Endothelial cell of umbilical vein (primary cell): ENCODE measurements around the gene PRDM1.

ENCODE experiments used
- CTCF ChIP-seq, 2 donors: IDR thresholded peaks; 1 replicate in 1 of 2; 2 replicates in 1 of 2; pipeline ENCODE4 v1.5.1; 2011; ENCODE audit warnings: low read length in 2 of 2, mild to moderate bottlenecking in 2 of 2, moderate library complexity in 2 of 2, control low read depth in 1 of 2, inconsistent platforms in 1 of 2, low read depth in 1 of 2; ENCODE audit not compliant: insufficient read depth in 1 of 2; ENCODE audit errors: extremely low read depth in 1 of 2
- EZH2 ChIP-seq: IDR thresholded peaks from 2 replicates; pipeline ENCODE4 v1.6.1; 2012; ENCODE audit warnings: borderline replicate concordance, low read depth, mild to moderate bottlenecking, moderate library complexity, low read length, inconsistent platforms; ENCODE audit not compliant: severe bottlenecking
- MYC ChIP-seq: IDR thresholded peaks from one replicate; pipeline ENCODE4 v1.6.1; 2011; ENCODE audit warnings: mild to moderate bottlenecking, low read depth, low read length
- POLR2A ChIP-seq: IDR thresholded peaks from 2 replicates; pipeline ENCODE4 v1.6.1; 2012; ENCODE audit warnings: low read depth, mild to moderate bottlenecking, control low read depth, low read length

- TF ChIP-seq POLR2A (no peak), CTCF (IDR thresholded peaks at IDR 0.05; ENCODE audit: extremely low read depth in 1 of 2, insufficient read depth in 1 of 2, low read depth in 1 of 2, low read length in 2 of 2) (no peak), MYC (no peak), EZH2 (no peak)
Measured at GRCh38 chr6:106044151-106044550, 42.0 kb upstream of the PRDM1 start.
